ENCODE measurements around the gene ALDH1A3. TPM values are rescaled to one million over a fixed set of nuclear protein-coding genes. Genes with fewer than 3 reads are reported as not detected.

The ALDH1A3 gene
- polyA plus RNA-seq, 1 of the 3 experiments (the other 2 are of a cell fraction): 4.4 TPM

- H3F3A ChIP-seq (replicated peaks; ENCODE audit: insufficient read depth): peaks cover 4% of the 10 kb centered on the region
- no peaks in the 10 kb centered on the region for H4K20me1 ChIP-seq (ENCODE audit: insufficient read depth)
- no peak overlapping the region for H3K4me3 ChIP-seq (ENCODE audit: low read depth in 2 of 2, low read length in 1 of 2)
- H3K27me3 ChIP-seq (ENCODE audit: insufficient read depth): no peaks in the 10 kb centered on the region
- H3K4me2 ChIP-seq: no peak overlapping the region
- 93% methylated on average over 6 of the region's 6 CpGs for WGBS (ENCODE audit: low lambda C conversion rate)
- H3K36me3 ChIP-seq (replicated peaks in 1 of 2; ENCODE audit: control insufficient read depth in 1 of 2, insufficient read depth in 2 of 2, low read length in 1 of 2): peaks cover 2 to 6% of the 10 kb centered on the region in 2 experiments
- ChIA-PET CTCF (interaction anchor here (1.2 to 8.0 kb wide), 3 partner anchors 10 to 236 kb away, joined by 3 to 86 read pairs (median 4); partner anchors contain the start of gene LRRK1), POLR2A (no interaction called here)
- no peak overlapping the region for H2AFZ ChIP-seq (ENCODE audit: low read depth)
- peaks cover 5% of the 10 kb centered on the region for H3K9me3 ChIP-seq
- no peaks in the 10 kb centered on the region for H3K79me2 ChIP-seq (ENCODE audit: insufficient read depth)
- H3K27ac ChIP-seq (ENCODE audit: low read depth in 2 of 2, low read length in 1 of 2): no peak overlapping the region
- no peak for DNase-seq
- no peaks in the 10 kb centered on the region for H3K9me2 ChIP-seq
- no peak overlapping the region for H3K9ac ChIP-seq
- H3K4me1 ChIP-seq (ENCODE audit: control insufficient read depth in 1 of 2, insufficient read depth in 2 of 2, low read depth in 1 of 2, low read length in 1 of 2): no peaks in the 10 kb centered on the region; a peak in 1 of 4 replicates
- TF ChIP-seq RCOR1 (IDR thresholded peaks at IDR 0.05; ENCODE audit: low read length): no peak
- no peak for TF ChIP-seq NRF1 (IDR thresholded peaks at IDR 0.05; ENCODE audit: low read depth, low read length)
- no peak for TF ChIP-seq TCF12 (IDR thresholded peaks at IDR 0.05)
- TF ChIP-seq RAD21 (IDR thresholded peaks at IDR 0.05; ENCODE audit: low read length): no peak
- no peak for TF ChIP-seq GATA2 (CRISPR knock-in tag; IDR thresholded peaks at IDR 0.05)
- no peak for TF ChIP-seq CHD2 (IDR thresholded peaks at IDR 0.05; ENCODE audit: low read length, partially characterized antibody)
- TF ChIP-seq GABPA (IDR thresholded peaks at IDR 0.05; ENCODE audit: low read depth): no peak
- no peak for TF ChIP-seq FOXJ3 (CRISPR knock-in tag; IDR thresholded peaks at IDR 0.05)
- TF ChIP-seq POLR2AphosphoS5 (IDR thresholded peaks at IDR 0.05; ENCODE audit: low read depth, low read length): no peak
- TF ChIP-seq MEF2A (IDR thresholded peaks at IDR 0.05; ENCODE audit: borderline replicate concordance, low read depth): no peak
- TF ChIP-seq EZH2phosphoT487 (IDR thresholded peaks at IDR 0.05; ENCODE audit: borderline replicate concordance, low read depth): no peak
- TF ChIP-seq RXRA (IDR thresholded peaks at IDR 0.05; ENCODE audit: borderline replicate concordance, low read depth): no peak
- no peak for TF ChIP-seq ELF1 (IDR thresholded peaks at IDR 0.05)
- no peak for TF ChIP-seq REST (IDR thresholded peaks at IDR 0.05; ENCODE audit: low read depth, low read length)
- no peak for TF ChIP-seq IRF3 (IDR thresholded peaks at IDR 0.05; ENCODE audit: low read depth, low read length)
- TF ChIP-seq MAX (IDR thresholded peaks at IDR 0.05; ENCODE audit: low read depth): no peak
- no peak for TF ChIP-seq SIN3A (IDR thresholded peaks at IDR 0.05; ENCODE audit: borderline replicate concordance, low read depth, low read length)
- TF ChIP-seq USF1 (IDR thresholded peaks at IDR 0.05; ENCODE audit: borderline replicate concordance, low read depth): no peak
- no peak for TF ChIP-seq JUND (IDR thresholded peaks at IDR 0.05)
Measured at GRCh38 chr15:100908466-100908865, 28.8 kb downstream of the ALDH1A3 start.
